PC-3 (cell line): ENCODE results near the gene ZYX. TPM values are rescaled to one million over a fixed set of nuclear protein-coding genes. Genes with fewer than 3 reads are reported as not detected.

Experiments used
- ATAC-seq: fragments of 200-7000 bp; cut with Tn5 transposase; 2 replicates; pipeline ENCODE4 v1.9.1; 2020; ENCODE audit warnings: mild to moderate bottlenecking, moderate library complexity
- BruUV-seq: library from RNA; stranded (reverse); fragments of 400-500 nt; replicated peaks from 2 replicates; lab custom pipeline; 2021; lab: Mats Ljungman, UMichigan
- CTCF ChIA-PET: fragments of 300-600 bp; sonication (Branson Sonifier 250); formaldehyde crosslinking; loops from one replicate; lab custom pipeline; 2022; ENCODE audit warnings: antibody characterized with exemption; lab: Charles Lee
- POLR2A ChIA-PET: fragments of 300-600 bp; sonication (Branson Sonifier 250); formaldehyde crosslinking; loops from one replicate; lab custom pipeline; 2022; ENCODE audit warnings: antibody characterized with exemption; ENCODE audit not compliant: unreplicated experiment; lab: Charles Lee
- DNase-seq: peaks from one replicate; pipeline ENCODE4 v3.0.0-alpha.2; 2015
- H2AFZ ChIP-seq: fragments of 300-600 bp; sonication (generic); 2 replicates; pipeline ENCODE4 v1.6.0; 2016; ENCODE audit warnings: antibody characterized with exemption, low read length
- H3F3A ChIP-seq: fragments of 300-600 bp; sonication (generic); one replicate; pipeline ENCODE4 v1.6.0; 2017; ENCODE audit warnings: antibody characterized with exemption, low read length, control low read depth, mild to moderate bottlenecking; ENCODE audit not compliant: unreplicated experiment
- H3K27ac ChIP-seq: fragments of 300-600 bp; sonication (generic); 2 replicates; pipeline ENCODE4 v1.5.1; 2016; ENCODE audit warnings: mild to moderate bottlenecking, low read length
- H3K27me3 ChIP-seq: fragments of 300-600 bp; sonication (generic); 2 replicates; pipeline ENCODE4 v1.6.1; 2016; ENCODE audit warnings: low read length, mixed read lengths
- H3K36me3 ChIP-seq: fragments of 300-600 bp; sonication (generic); 2 replicates; pipeline ENCODE4 v1.6.1; 2016; ENCODE audit warnings: low read depth, mixed run types, low read length, mixed read lengths
- H3K4me1 ChIP-seq: fragments of 300-600 bp; sonication (generic); 2 replicates; pipeline ENCODE4 v1.5.1; 2016; ENCODE audit warnings: low read length; ENCODE audit not compliant: insufficient read depth
- H3K4me2 ChIP-seq: fragments of 300-600 bp; sonication (generic); 2 replicates; pipeline ENCODE4 v1.6.0; 2016; ENCODE audit warnings: low read length
- H3K4me3 ChIP-seq: fragments of 300-600 bp; sonication (generic); 2 replicates; pipeline ENCODE4 v1.5.1; 2016; ENCODE audit warnings: mild to moderate bottlenecking, low read length, mixed read lengths
- H3K79me2 ChIP-seq: fragments of 300-600 bp; sonication (generic); 2 replicates; pipeline ENCODE4 v1.6.1; 2017; ENCODE audit warnings: low read length, mixed read lengths
- H3K9ac ChIP-seq: fragments of 300-600 bp; sonication (generic); 2 replicates; pipeline ENCODE4 v1.6.0; 2016; ENCODE audit warnings: mild to moderate bottlenecking, low read length
- H3K9me2 ChIP-seq: fragments of 300-600 bp; sonication (generic); replicated peaks from 2 replicates; pipeline ENCODE4 v1.6.1; 2016; ENCODE audit warnings: mixed run types, low read length, mixed read lengths
- H3K9me3 ChIP-seq: fragments of 300-600 bp; sonication (generic); 2 replicates; pipeline ENCODE4 v1.6.1; 2016; ENCODE audit warnings: low read length, mixed read lengths
- H4K20me1 ChIP-seq: fragments of 300-600 bp; sonication (generic); 2 replicates; pipeline ENCODE4 v1.6.1; 2016; ENCODE audit warnings: low read length, mixed read lengths
- EZH2 ChIP-seq: fragments of 300-600 bp; sonication (generic); IDR thresholded peaks from one replicate; pipeline ENCODE4 v1.6.1; 2017; ENCODE audit warnings: antibody characterized with exemption, mild to moderate bottlenecking, low read length; ENCODE audit not compliant: unreplicated experiment
- EZH2phosphoT487 ChIP-seq: fragments of 300-600 bp; sonication (generic); IDR thresholded peaks from 2 replicates; pipeline ENCODE4 v1.6.1; 2018; ENCODE audit warnings: mild to moderate bottlenecking, antibody characterized with exemption, low read length, borderline replicate concordance
- intact Hi-C: fragments of 100-400 bp; cut with micrococcal nuclease; formaldehyde crosslinking; loops from 2 replicates; pipeline ENCODE4 v1.9.0; 2023
- total RNA-seq: library from RNA; depleted of rRNA; stranded (reverse); fragments of >200 nt; gene quantifications from 2 replicates; pipeline ENCODE4 v1.2.3, GENCODE V29; 2014
- TF ChIP-seq, protein P1 (sequence below): fragments of 300-600 bp; sonication (generic); conservative IDR thresholded peaks from 2 replicates; pipeline ENCODE4 v1.5.1; 2017; ENCODE audit warnings: antibody characterized with exemption, low read depth, mild to moderate bottlenecking, low read length

ZYX gene
- total RNA-seq, 1 experiment from 2014 or later, result 108 TPM

DNA sequence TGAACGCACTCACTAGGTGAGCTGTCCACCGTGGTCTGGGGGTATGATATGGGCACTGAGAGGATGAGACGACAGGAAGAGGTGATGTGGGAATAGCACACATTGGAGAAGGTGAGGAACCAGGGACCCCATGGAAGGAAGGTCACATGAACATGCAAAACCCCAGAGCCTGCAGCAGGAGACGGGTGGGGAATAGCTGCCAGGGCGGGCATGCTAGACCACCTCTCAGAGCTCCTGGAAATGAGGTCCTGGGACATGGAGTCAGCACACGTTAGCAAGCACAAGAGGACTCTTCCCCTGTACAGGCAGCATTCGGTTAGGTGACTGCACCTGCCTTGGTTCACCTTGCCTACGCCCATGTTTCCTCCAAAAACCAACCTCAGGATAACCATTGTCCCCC, 26.8 kb upstream of the ZYX start:
- Histone ChIP-seq H3K9ac (no peak overlapping the region), H3K79me2 (no peaks in the 10 kb centered on the region), H3K4me3 (no peak overlapping the region), H3K27ac (no peak overlapping the region), H3K9me3 (no peaks in the 10 kb centered on the region), H3F3A (no peaks in the 10 kb centered on the region), H3K9me2 (no peaks in the 10 kb centered on the region), H2AFZ (no peak overlapping the region), H4K20me1 (no peaks in the 10 kb centered on the region), H3K4me2 (no peak overlapping the region), H3K4me1 (no peaks in the 10 kb centered on the region), H3K36me3 (no peaks in the 10 kb centered on the region), H3K27me3 (no peaks in the 10 kb centered on the region)
- intact Hi-C loops, result no loop called here
- TSS peak; percentile 7 for BruUV-seq
- no peak for TF ChIP-seq EZH2
- TF ChIP-seq, protein P1, sequence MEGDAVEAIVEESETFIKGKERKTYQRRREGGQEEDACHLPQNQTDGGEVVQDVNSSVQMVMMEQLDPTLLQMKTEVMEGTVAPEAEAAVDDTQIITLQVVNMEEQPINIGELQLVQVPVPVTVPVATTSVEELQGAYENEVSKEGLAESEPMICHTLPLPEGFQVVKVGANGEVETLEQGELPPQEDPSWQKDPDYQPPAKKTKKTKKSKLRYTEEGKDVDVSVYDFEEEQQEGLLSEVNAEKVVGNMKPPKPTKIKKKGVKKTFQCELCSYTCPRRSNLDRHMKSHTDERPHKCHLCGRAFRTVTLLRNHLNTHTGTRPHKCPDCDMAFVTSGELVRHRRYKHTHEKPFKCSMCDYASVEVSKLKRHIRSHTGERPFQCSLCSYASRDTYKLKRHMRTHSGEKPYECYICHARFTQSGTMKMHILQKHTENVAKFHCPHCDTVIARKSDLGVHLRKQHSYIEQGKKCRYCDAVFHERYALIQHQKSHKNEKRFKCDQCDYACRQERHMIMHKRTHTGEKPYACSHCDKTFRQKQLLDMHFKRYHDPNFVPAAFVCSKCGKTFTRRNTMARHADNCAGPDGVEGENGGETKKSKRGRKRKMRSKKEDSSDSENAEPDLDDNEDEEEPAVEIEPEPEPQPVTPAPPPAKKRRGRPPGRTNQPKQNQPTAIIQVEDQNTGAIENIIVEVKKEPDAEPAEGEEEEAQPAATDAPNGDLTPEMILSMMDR, result no peak
- no peak for TF ChIP-seq EZH2phosphoT487
- DNase-seq (no peak), ATAC-seq (no peak)
- ChIA-PET CTCF (no interaction called here), POLR2A (no interaction called here)

DNA sequence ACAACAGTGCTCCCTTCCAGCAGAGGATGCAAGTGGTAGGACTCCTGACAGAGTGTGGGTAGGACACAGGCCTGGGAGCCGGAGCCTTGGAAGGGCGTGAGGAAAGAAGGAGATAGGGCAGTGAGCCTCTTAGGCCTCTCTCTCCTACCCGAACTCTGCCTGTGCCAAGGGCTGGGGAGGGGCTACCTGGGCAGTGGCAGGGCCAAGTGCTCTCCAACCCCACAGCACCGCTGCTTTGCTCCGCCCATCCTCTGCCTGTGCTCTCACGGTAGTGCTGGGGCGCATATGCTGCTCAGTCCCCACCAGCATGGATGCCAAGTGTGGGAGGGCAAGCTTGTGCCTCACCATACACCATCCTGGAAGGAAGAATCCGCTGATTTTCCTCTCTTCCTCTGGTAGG, 26.2 kb upstream of the ZYX start:
- no peaks in the 10 kb centered on the region for H3K79me2 ChIP-seq
- CTCF ChIA-PET, result no interaction called here
- H3K27me3 ChIP-seq, result no peaks in the 10 kb centered on the region
- no peaks in the 10 kb centered on the region for H3F3A ChIP-seq
- DNase-seq (no peak), ATAC-seq (no peak)
- BruUV-seq, result no TSS peak
- H4K20me1 ChIP-seq, result no peaks in the 10 kb centered on the region
- H3K4me1 ChIP-seq, result no peaks in the 10 kb centered on the region
- H2AFZ ChIP-seq, result no peak overlapping the region
- no peak for TF ChIP-seq EZH2phosphoT487
- TF ChIP-seq, protein P1, result no peak
- TF ChIP-seq EZH2, result no peak
- no peak overlapping the region for H3K4me2 ChIP-seq
- no peak overlapping the region for H3K27ac ChIP-seq
- H3K9me3 ChIP-seq, result no peaks in the 10 kb centered on the region
- no peak overlapping the region for H3K9ac ChIP-seq
- no peak overlapping the region for H3K4me3 ChIP-seq
- intact Hi-C loops, result no loop called here
- H3K9me2 ChIP-seq, result no peaks in the 10 kb centered on the region
- no peaks in the 10 kb centered on the region for H3K36me3 ChIP-seq
- POLR2A ChIA-PET, result no interaction called here

- TF ChIP-seq, protein P1, result no peak
- no peak for DNase-seq
- BruUV-seq, result no TSS peak
- H3K4me3 ChIP-seq, result no peak overlapping the region
- H2AFZ ChIP-seq, result no peak overlapping the region
- no peaks in the 10 kb centered on the region for H3K9me2 ChIP-seq
- H3K4me2 ChIP-seq, result no peak overlapping the region
- no peak overlapping the region for H3K9ac ChIP-seq
- no peak overlapping the region for H3K27ac ChIP-seq
- intact Hi-C loops, result no loop called here
- H3K4me1 ChIP-seq, result no peaks in the 10 kb centered on the region
- no peaks in the 10 kb centered on the region for H3K27me3 ChIP-seq
- ChIA-PET POLR2A (interaction anchor here (1.4 kb wide), 1 partner anchor 21 kb away, joined by 3 read pairs; no protein-coding TSS in a partner anchor), CTCF (no interaction called here)
- ATAC-seq, result peak; percentile 7; the same call in 1 of the 2 replicates
- no peaks in the 10 kb centered on the region for H3F3A ChIP-seq
- H4K20me1 ChIP-seq, result no peaks in the 10 kb centered on the region
- no peaks in the 10 kb centered on the region for H3K9me3 ChIP-seq
- H3K36me3 ChIP-seq, result no peaks in the 10 kb centered on the region
- no peaks in the 10 kb centered on the region for H3K79me2 ChIP-seq
Measured at GRCh38 chr7:143355450-143356385, 25.4 kb upstream of the ZYX start.
